ENCODE data around the gene KRTAP5-5.

The KRTAP5-5 gene

GRCh38 chr11:1648653-1649420, 19.3 kb downstream of the KRTAP5-5 start:
- ChIA-PET POLR2A (ENCODE audit: low non-redundant PET) (no interaction called here), CTCF (no interaction called here)
- TF ChIP-seq, protein P1, sequence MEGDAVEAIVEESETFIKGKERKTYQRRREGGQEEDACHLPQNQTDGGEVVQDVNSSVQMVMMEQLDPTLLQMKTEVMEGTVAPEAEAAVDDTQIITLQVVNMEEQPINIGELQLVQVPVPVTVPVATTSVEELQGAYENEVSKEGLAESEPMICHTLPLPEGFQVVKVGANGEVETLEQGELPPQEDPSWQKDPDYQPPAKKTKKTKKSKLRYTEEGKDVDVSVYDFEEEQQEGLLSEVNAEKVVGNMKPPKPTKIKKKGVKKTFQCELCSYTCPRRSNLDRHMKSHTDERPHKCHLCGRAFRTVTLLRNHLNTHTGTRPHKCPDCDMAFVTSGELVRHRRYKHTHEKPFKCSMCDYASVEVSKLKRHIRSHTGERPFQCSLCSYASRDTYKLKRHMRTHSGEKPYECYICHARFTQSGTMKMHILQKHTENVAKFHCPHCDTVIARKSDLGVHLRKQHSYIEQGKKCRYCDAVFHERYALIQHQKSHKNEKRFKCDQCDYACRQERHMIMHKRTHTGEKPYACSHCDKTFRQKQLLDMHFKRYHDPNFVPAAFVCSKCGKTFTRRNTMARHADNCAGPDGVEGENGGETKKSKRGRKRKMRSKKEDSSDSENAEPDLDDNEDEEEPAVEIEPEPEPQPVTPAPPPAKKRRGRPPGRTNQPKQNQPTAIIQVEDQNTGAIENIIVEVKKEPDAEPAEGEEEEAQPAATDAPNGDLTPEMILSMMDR (conservative IDR thresholded peaks at IDR 0.05; ENCODE audit: low read depth) = no peak
- no peak for DNase-seq (ENCODE audit: low spot score)
- H3K27ac ChIP-seq = no peak overlapping the region

- H3K27ac ChIP-seq = peak overlapping the region; percentile 20
- ChIA-PET POLR2A (ENCODE audit: low non-redundant PET) (no interaction called here), CTCF (interaction anchor here (0.6 to 4.1 kb wide), 4 partner anchors 42 to 1008 kb away, joined by 3 to 62 read pairs (median 5); no protein-coding TSS in a partner anchor)
- TF ChIP-seq, protein P1 (conservative IDR thresholded peaks at IDR 0.05; ENCODE audit: low read depth) = no peak
- DNase-seq (ENCODE audit: low spot score) = no peak
Measured at GRCh38 chr11:1650034-1650917, 20.7 kb downstream of the KRTAP5-5 start.

DNA sequence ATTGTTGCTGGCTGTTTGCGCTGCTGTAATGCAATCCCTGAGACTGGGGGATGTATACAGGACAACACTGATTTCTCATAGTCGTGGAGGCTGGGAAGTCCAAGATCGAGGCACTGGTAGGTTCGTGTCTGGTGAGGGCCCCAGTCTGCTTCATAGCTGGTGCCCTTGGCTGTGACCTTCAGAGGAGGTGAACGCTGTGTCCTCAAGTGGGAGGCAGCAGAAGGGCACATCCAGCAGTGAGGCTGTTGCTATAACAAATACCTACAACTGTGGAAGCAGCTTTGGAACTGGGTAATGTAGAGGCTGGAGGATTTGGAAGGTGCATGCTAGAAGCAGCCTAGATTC, 21.3 kb downstream of the KRTAP5-5 start:
- ChIA-PET CTCF (interaction anchor here (0.6 to 4.1 kb wide), 4 partner anchors 42 to 1009 kb away, joined by 3 to 62 read pairs (median 5); no protein-coding TSS in a partner anchor), POLR2A (ENCODE audit: low non-redundant PET) (no interaction called here)
- no peak for DNase-seq (ENCODE audit: low spot score)
- H3K27ac ChIP-seq = peak overlapping the region; percentile 20
- TF ChIP-seq, protein P1 (conservative IDR thresholded peaks at IDR 0.05; ENCODE audit: low read depth) = no peak

DNA sequence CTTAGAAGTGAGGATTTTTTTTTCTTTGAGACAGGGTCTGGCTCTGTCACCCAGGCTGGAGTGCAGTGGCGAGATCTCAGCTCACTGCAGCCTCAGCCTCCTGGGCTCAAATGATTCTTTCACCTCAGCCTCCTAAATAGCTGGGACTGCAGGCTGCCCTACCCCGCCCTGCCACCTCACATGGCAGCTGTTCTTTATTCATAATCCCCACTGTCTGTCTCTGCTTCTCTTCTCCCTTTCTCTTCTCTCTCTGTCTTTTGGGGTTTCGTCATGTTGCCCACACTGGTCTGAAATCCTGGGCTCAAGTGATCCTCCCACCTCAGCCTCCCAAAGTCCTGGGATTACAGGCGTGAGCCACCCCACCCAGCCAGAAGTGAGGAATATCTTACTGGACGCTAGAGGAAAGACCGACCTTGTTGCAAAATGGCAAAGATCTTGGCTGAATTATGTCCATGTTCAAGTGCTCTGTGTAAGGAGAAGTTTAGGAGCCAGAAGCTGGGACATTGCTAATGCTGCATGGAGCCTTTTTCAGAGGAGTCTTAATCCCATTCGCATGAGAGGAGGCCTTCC, 21.9 kb downstream of the KRTAP5-5 start:
- ChIA-PET POLR2A (ENCODE audit: low non-redundant PET) (no interaction called here), CTCF (interaction anchor here (1.6 to 4.1 kb wide), 4 partner anchors 21 to 499 kb away, joined by 5 to 62 read pairs (median 11); no protein-coding TSS in a partner anchor)
- DNase-seq (ENCODE audit: low spot score) = no peak
- TF ChIP-seq, protein P1 (conservative IDR thresholded peaks at IDR 0.05; ENCODE audit: low read depth) = no peak
- H3K27ac ChIP-seq = 0 out of 2 replicates have a peak overlapping the region, but pooled peaks have one; percentile 2

DNA sequence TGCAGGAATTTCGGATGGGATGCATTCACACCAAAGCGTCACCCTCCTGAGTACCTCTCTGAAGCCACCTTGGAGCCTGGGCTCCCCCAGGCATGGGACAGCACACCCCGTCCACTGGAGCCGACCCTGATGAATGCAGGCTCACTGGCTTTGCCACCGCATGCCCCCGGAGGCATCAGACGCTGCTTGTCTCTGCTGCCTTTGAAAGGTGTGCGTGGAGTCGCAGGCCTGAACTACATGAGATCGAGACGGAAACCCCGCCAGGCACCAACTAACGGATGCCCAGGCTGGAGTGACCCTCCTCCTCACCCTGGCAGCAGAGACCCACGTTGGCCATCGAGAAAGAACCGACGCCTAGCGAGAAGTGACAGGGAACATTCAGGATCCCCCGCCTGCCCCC, 22.5 kb downstream of the KRTAP5-5 start:
- H3K27ac ChIP-seq = no peak overlapping the region
- no peak for DNase-seq (ENCODE audit: low spot score)
- ChIA-PET CTCF (interaction anchor here (0.5 to 4.1 kb wide), 46 partner anchors 9 to 767 kb away, joined by 3 to 62 read pairs (median 5); partner anchors contain the start of gene SYT8), POLR2A (ENCODE audit: low non-redundant PET) (no interaction called here)
- TF ChIP-seq, protein P1 (conservative IDR thresholded peaks at IDR 0.05; ENCODE audit: low read depth) = no peak

- POLR2A ChIA-PET (ENCODE audit: low non-redundant PET) = interaction anchor here (0.7 kb wide), 1 partner anchor 91 kb away, joined by 3 read pairs; no protein-coding TSS in a partner anchor
- CTCF ChIA-PET = interaction anchor here (0.5 to 4.1 kb wide), 49 partner anchors 9 to 767 kb away, joined by 3 to 62 read pairs (median 5); partner anchors contain the start of gene SYT8
- DNase-seq (ENCODE audit: low spot score) = no peak
- H3K27ac ChIP-seq = no peak overlapping the region
- TF ChIP-seq, protein P1 (conservative IDR thresholded peaks at IDR 0.05; ENCODE audit: low read depth) = no peak
Measured at GRCh38 chr11:1652442-1652770, 22.8 kb downstream of the KRTAP5-5 start.
